Measurements from ENCODE around the gene ACTL8. TPM values are rescaled to one million over a fixed set of nuclear protein-coding genes. Genes with fewer than 3 reads are reported as not detected.

The ACTL8 gene, protein sequence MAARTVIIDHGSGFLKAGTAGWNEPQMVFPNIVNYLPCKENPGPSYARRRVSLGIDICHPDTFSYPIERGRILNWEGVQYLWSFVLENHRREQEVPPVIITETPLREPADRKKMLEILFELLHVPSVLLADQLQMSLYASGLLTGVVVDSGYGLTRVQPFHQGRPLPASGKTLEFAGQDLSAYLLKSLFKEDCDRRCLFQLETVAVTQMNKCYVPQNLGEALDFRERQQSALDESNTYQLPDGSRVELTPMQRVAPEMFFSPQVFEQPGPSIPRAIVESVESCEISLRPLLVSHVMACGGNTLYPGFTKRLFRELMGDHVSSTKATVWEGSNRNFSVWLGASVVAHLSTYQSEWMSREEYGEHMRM
- polyA plus RNA-seq (2013, experiment 1 of 4): not detected
- not detected for polyA plus RNA-seq (2013, experiment 2 of 4)
- polyA plus RNA-seq (2013, experiment 3 of 4): not detected
- not detected for polyA plus RNA-seq (2013, experiment 4 of 4)

DNA sequence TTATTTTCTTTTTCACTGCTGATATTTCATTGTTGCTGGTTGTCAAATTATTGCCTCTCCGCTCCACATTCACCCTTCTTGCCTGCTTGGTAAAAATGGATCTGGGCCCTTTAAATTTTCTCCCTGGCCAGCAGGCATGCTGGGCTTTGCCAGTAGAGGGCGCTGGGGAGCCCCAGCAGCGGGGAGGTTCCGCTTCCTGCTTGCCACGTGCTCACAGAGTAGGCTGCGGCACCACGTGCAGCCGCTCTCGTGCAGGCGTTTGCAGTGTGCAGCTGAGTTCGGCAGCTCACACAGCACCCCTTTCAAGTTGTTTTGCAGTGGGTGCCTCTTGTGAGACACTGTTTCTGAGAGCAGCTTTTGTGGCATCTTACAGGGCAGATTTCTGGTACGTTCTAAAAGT is at the start of gene ACTL8:
Gene ACTL8, plus strand, starts transcription at position 214 of the 400 bp plus-strand sequence. CDS start 67,676 bp downstream, outside the sequence.
- H3K4me1 ChIP-seq (ENCODE audit: control insufficient read depth, insufficient read depth, low read length): no peaks in the 10 kb centered on the region
- peaks cover 3% of the 10 kb centered on the region for H3K9me3 ChIP-seq (ENCODE audit: control insufficient read depth, low read length)
- no peak within 1 kb of the TSS for H3K27ac ChIP-seq (ENCODE audit: insufficient read depth, low read depth, low read length, poor library complexity, severe bottlenecking)
- no peaks in the 10 kb centered on the region for H3K36me3 ChIP-seq (ENCODE audit: control insufficient read depth, insufficient read depth, low read length)
- H3K4me3 ChIP-seq (ENCODE audit: insufficient read depth, low read depth, low read length): no peak within 1 kb of the TSS
- WGBS, 2 experiments: 64 to 69% methylated on average over 12 of the region's 12 CpGs
- H3K27me3 ChIP-seq (ENCODE audit: control insufficient read depth, insufficient read depth, low read length, poor library complexity, severe bottlenecking): no peaks in the 10 kb centered on the region

DNA sequence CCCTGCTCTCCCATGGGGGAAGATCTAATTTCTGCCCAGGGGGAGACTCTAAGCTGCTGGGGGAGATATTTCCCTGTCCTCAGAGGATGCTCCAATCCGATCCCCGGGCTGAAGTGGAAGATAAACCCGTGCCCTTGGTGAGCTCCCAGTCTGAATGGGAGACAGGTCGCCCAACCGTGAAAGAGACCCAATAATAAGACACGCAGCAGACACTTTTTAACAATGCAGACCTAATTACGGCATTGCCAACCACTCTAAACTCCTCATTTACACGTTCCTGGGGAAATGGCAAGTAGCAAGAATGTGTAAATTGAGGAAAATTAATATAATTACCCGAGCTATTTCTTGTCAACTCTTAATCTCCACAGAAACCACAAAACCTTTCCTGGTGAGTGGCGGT is 48.7 kb upstream of the ACTL8 start:
- Histone ChIP-seq H3K4me1 (ENCODE audit: control insufficient read depth, insufficient read depth, low read length) (peaks cover 6% of the 10 kb centered on the region), H3K27me3 (ENCODE audit: control insufficient read depth, insufficient read depth, low read length, poor library complexity, severe bottlenecking) (no peaks in the 10 kb centered on the region), H3K27ac (ENCODE audit: insufficient read depth, low read depth, low read length, poor library complexity, severe bottlenecking) (no peak overlapping the region), H3K9me3 (ENCODE audit: control insufficient read depth, low read length) (no peaks in the 10 kb centered on the region), H3K4me3 (ENCODE audit: insufficient read depth, low read depth, low read length) (no peak overlapping the region), H3K36me3 (ENCODE audit: control insufficient read depth, insufficient read depth, low read length) (no peaks in the 10 kb centered on the region)
- WGBS, 2 experiments: 79 to 86% methylated on average over 8 to 10 of the region's 10 CpGs

GRCh38 chr1:17709981-17710380 is 45.2 kb upstream of the ACTL8 start:
- Histone ChIP-seq H3K27me3 (ENCODE audit: control insufficient read depth, insufficient read depth, low read length, poor library complexity, severe bottlenecking) (no peaks in the 10 kb centered on the region), H3K4me3 (ENCODE audit: insufficient read depth, low read depth, low read length) (no peak overlapping the region), H3K4me1 (ENCODE audit: control insufficient read depth, insufficient read depth, low read length) (peaks cover 3% of the 10 kb centered on the region), H3K27ac (ENCODE audit: insufficient read depth, low read depth, low read length, poor library complexity, severe bottlenecking) (no peak overlapping the region), H3K36me3 (ENCODE audit: control insufficient read depth, insufficient read depth, low read length) (no peaks in the 10 kb centered on the region), H3K9me3 (ENCODE audit: control insufficient read depth, low read length) (no peaks in the 10 kb centered on the region)
- WGBS, 2 experiments: 92 to 95% methylated on average over 3 of the region's 3 CpGs

- no peak overlapping the region for H3K27ac ChIP-seq (ENCODE audit: insufficient read depth, low read depth, low read length, poor library complexity, severe bottlenecking)
- H3K36me3 ChIP-seq (ENCODE audit: control insufficient read depth, insufficient read depth, low read length): no peaks in the 10 kb centered on the region
- H3K9me3 ChIP-seq (ENCODE audit: control insufficient read depth, low read length): no peaks in the 10 kb centered on the region
- peaks cover 2% of the 10 kb centered on the region for H3K4me1 ChIP-seq (ENCODE audit: control insufficient read depth, insufficient read depth, low read length)
- 89 to 92% methylated on average over 4 of the region's 4 CpGs for WGBS, 2 experiments
- no peak overlapping the region for H3K4me3 ChIP-seq (ENCODE audit: insufficient read depth, low read depth, low read length)
- no peaks in the 10 kb centered on the region for H3K27me3 ChIP-seq (ENCODE audit: control insufficient read depth, insufficient read depth, low read length, poor library complexity, severe bottlenecking)
Observed at GRCh38 chr1:17710889-17711576, 44.1 kb upstream of the ACTL8 start.

DNA sequence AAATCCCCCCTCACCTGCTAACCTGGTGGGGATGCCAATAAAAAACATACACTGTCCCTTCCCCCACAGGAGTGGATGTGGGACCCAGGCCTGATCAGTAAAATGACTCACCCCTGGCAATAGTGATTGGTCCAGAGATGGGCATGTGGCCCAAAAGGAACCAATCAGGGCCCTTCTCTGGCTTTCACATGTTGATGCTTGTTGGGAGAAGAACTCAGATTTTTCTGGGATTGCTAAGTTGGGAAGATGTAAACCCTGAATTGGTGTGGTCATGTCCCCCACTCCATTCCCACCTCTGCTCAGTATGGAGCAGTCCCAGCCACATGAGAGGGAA is 43.6 kb upstream of the ACTL8 start:
- no peak overlapping the region for H3K27ac ChIP-seq (ENCODE audit: insufficient read depth, low read depth, low read length, poor library complexity, severe bottlenecking)
- H3K4me1 ChIP-seq (ENCODE audit: control insufficient read depth, insufficient read depth, low read length): no peaks in the 10 kb centered on the region
- no peak overlapping the region for H3K4me3 ChIP-seq (ENCODE audit: insufficient read depth, low read depth, low read length)
- H3K27me3 ChIP-seq (ENCODE audit: control insufficient read depth, insufficient read depth, low read length, poor library complexity, severe bottlenecking): no peaks in the 10 kb centered on the region
- no peaks in the 10 kb centered on the region for H3K36me3 ChIP-seq (ENCODE audit: control insufficient read depth, insufficient read depth, low read length)
- H3K9me3 ChIP-seq (ENCODE audit: control insufficient read depth, low read length): no peaks in the 10 kb centered on the region

DNA sequence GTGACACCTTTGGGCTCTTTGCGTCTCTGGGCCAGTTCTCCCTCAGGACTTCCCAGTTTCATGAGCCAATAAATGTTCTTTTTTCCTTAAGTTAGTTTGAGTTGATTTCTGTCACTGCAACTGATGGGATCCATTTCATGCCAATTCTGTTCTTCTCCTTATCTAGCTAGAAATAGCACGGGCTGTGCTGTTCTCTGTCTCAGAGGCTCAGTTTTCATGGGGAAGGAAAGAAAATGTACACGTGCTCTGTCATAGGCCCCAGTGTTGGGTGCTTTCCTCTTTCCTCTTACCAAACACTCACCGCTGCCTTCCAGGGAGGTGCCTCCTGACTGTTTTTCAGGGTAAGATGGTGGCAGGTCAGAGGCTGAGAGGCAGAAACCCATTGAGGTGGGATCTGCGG is 43.2 kb upstream of the ACTL8 start:
- no peaks in the 10 kb centered on the region for H3K27me3 ChIP-seq (ENCODE audit: control insufficient read depth, insufficient read depth, low read length, poor library complexity, severe bottlenecking)
- H3K4me3 ChIP-seq (ENCODE audit: insufficient read depth, low read depth, low read length): no peak overlapping the region
- no peak overlapping the region for H3K27ac ChIP-seq (ENCODE audit: insufficient read depth, low read depth, low read length, poor library complexity, severe bottlenecking)
- WGBS, 2 experiments: 94 to 97% methylated on average over 5 of the region's 5 CpGs
- H3K9me3 ChIP-seq (ENCODE audit: control insufficient read depth, low read length): no peaks in the 10 kb centered on the region
- H3K36me3 ChIP-seq (ENCODE audit: control insufficient read depth, insufficient read depth, low read length): no peaks in the 10 kb centered on the region
- H3K4me1 ChIP-seq (ENCODE audit: control insufficient read depth, insufficient read depth, low read length): no peaks in the 10 kb centered on the region

DNA sequence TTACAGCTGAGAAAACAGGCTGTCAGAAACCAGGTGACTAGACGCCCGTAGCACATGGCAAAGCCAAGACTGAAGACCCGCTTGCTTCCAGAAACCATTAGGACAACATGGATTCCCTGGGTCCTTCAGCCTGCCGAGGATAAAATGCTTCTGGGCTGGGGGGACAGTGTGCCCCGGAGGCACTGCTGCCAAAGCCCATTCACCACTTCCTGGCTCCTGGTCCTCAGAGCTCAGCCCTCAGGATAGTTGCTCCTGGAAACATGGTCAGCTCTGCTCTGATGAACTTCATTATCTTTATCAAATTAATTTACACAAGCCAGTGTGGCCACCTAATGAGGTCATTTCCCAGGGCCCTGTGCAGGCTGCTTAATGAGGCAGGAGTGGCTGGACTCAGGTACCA is 41.1 kb upstream of the ACTL8 start:
- H3K4me3 ChIP-seq (ENCODE audit: insufficient read depth, low read depth, low read length): no peak overlapping the region
- 93% methylated on average over 5 of the region's 5 CpGs for WGBS, 2 experiments
- no peaks in the 10 kb centered on the region for H3K4me1 ChIP-seq (ENCODE audit: control insufficient read depth, insufficient read depth, low read length)
- H3K27ac ChIP-seq (ENCODE audit: insufficient read depth, low read depth, low read length, poor library complexity, severe bottlenecking): no peak overlapping the region
- H3K27me3 ChIP-seq (ENCODE audit: control insufficient read depth, insufficient read depth, low read length, poor library complexity, severe bottlenecking): no peaks in the 10 kb centered on the region
- H3K36me3 ChIP-seq (ENCODE audit: control insufficient read depth, insufficient read depth, low read length): no peaks in the 10 kb centered on the region
- no peaks in the 10 kb centered on the region for H3K9me3 ChIP-seq (ENCODE audit: control insufficient read depth, low read length)

DNA sequence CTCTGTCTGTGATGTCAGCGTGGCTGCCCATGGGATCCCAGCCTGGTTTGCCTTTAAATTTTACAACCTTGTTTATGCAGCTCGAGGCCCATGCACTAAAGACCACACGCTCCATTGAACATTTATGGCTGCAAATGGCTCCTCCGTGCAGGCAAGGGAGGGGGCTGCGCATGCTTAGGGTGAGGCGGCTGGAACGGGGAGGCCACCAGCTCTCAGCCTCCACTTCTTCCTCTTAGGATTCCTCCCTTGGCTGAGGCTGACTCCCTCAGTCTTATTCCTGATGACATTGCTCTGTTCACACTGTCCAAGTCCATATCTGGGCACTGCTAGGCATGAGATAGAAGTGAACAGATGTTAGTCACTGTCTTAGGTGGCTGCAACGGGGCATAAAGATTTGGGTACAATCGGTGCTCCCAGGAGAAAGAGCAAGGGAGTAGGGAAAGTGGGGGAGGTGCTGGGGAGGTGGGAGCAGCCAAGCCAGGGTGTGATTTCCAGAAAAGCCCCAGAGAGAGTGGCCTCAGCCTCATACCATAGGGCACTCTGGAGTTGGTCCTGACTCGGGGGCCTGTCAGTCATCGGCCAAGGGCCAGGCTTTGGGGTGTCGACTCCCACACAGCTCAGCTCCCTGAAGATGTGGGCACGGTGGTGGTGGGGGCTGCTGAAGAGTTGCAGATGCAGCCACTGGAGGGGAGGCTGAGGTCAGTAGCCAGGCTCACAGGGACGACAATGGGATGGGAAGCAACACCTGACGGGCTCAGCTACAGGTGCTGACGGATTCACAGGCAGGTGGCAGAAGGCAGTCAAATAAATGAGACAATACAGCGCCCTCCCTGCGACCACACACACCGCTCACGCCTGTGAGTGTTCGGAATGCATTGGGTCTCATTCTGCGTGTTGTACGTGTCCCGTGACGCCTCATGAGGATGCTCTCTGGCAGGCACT is 37.3 kb upstream of the ACTL8 start:
- WGBS, 2 experiments: 87 to 88% methylated on average over 25 of the region's 25 CpGs
- Histone ChIP-seq H3K4me3 (ENCODE audit: insufficient read depth, low read depth, low read length) (no peak overlapping the region), H3K27me3 (ENCODE audit: control insufficient read depth, insufficient read depth, low read length, poor library complexity, severe bottlenecking) (no peaks in the 10 kb centered on the region), H3K36me3 (ENCODE audit: control insufficient read depth, insufficient read depth, low read length) (no peaks in the 10 kb centered on the region), H3K27ac (ENCODE audit: insufficient read depth, low read depth, low read length, poor library complexity, severe bottlenecking) (no peak overlapping the region), H3K4me1 (ENCODE audit: control insufficient read depth, insufficient read depth, low read length) (no peaks in the 10 kb centered on the region), H3K9me3 (ENCODE audit: control insufficient read depth, low read length) (no peaks in the 10 kb centered on the region)

DNA sequence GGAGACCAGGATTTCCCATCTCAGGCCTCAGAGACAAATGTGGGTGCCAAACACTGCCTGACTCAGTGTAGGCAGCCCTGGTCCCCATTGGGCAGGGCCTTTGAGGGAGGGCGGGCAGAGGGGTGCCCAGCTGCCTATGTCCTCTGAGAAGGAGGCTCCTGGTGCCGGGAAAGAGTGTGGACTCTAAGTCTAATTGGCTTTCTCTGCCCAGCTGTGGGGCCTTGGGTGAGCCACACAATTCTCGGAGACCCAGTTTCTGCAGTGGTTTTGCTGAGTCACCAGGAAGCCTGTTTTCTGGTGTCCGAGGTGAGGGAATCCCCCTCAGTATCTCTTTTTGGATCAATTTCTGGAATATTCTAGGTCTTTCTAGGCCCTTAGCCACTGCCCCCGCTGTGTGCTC is 35.3 kb upstream of the ACTL8 start:
- Histone ChIP-seq H3K4me3 (ENCODE audit: insufficient read depth, low read depth, low read length) (no peak overlapping the region), H3K9me3 (ENCODE audit: control insufficient read depth, low read length) (no peaks in the 10 kb centered on the region), H3K27me3 (ENCODE audit: control insufficient read depth, insufficient read depth, low read length, poor library complexity, severe bottlenecking) (no peaks in the 10 kb centered on the region), H3K27ac (ENCODE audit: insufficient read depth, low read depth, low read length, poor library complexity, severe bottlenecking) (no peak overlapping the region), H3K4me1 (ENCODE audit: control insufficient read depth, insufficient read depth, low read length) (no peaks in the 10 kb centered on the region), H3K36me3 (ENCODE audit: control insufficient read depth, insufficient read depth, low read length) (no peaks in the 10 kb centered on the region)
- 90 to 94% methylated on average over 5 of the region's 5 CpGs for WGBS, 2 experiments

DNA sequence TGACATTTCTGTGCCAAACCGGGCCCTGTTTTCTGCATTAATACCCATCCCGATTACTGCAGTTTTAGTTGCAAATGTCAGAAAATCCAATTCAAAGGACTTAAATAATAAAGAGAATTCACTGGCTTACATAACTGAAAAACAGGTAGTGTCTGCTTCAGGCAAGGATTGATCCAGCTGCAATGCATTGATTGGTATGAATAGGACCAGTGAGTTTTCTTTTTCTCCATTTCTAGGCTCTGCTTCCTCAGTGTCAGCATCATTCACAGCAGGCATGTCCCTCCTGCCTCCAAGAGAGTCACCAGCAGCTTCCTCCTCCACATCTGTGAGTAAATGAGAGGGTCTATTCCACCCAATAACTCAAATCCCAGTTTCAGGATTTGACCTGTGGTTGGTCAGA is 33.7 kb upstream of the ACTL8 start:
- H3K36me3 ChIP-seq (ENCODE audit: control insufficient read depth, insufficient read depth, low read length): no peaks in the 10 kb centered on the region
- no peak overlapping the region for H3K4me3 ChIP-seq (ENCODE audit: insufficient read depth, low read depth, low read length)
- no peaks in the 10 kb centered on the region for H3K4me1 ChIP-seq (ENCODE audit: control insufficient read depth, insufficient read depth, low read length)
- no peaks in the 10 kb centered on the region for H3K9me3 ChIP-seq (ENCODE audit: control insufficient read depth, low read length)
- H3K27ac ChIP-seq (ENCODE audit: insufficient read depth, low read depth, low read length, poor library complexity, severe bottlenecking): no peak overlapping the region
- no peaks in the 10 kb centered on the region for H3K27me3 ChIP-seq (ENCODE audit: control insufficient read depth, insufficient read depth, low read length, poor library complexity, severe bottlenecking)
- whole genome bisulfite sequencing, 2 experiments: 93 to 96% methylated on average over 2 of the region's 2 CpGs

All from ectodermal cell (in vitro differentiated cells).